H1 (cell line): Measurements from ENCODE around the gene MSTN. TPM values are rescaled to one million over a fixed set of nuclear protein-coding genes. Genes with fewer than 3 reads are reported as not detected.

Experiments
- CTCF ChIA-PET: fragments of 300-600 bp; sonication (Branson Sonifier 250); formaldehyde crosslinking; loops from one replicate; lab custom pipeline; 2021; ENCODE audit not compliant: partially characterized antibody; lab: Charles Lee
- POLR2A ChIA-PET: fragments of 300-600 bp; sonication (Branson Sonifier 250); formaldehyde crosslinking; loops from one replicate; lab custom pipeline; 2021; ENCODE audit warnings: inconsistent platforms; ENCODE audit not compliant: partially characterized antibody; lab: Charles Lee
- DNase-seq, 2 experiments: peaks; one replicate each; pipeline versions ENCODE4 v3.0.0 to v3.0.0-alpha.2; 2010 to 2022; ENCODE audit warnings: low spot score in 2 of 2, low read depth in 1 of 2, mixed read lengths in 1 of 2
- FAIRE-seq: peaks from 2 replicates; lab custom pipeline; 2011; peaks lifted over from hg19 to GRCh38; lab: Jason Lieb, UNC
- H2AFZ ChIP-seq: 2 replicates; pipeline ENCODE4 v1.8.1; 2012; ENCODE audit warnings: low read length, inconsistent platforms
- H2AK5ac ChIP-seq: 2 replicates; pipeline ENCODE4 v1.6.1; 2013; ENCODE audit warnings: low read depth, low read length
- H2BK120ac ChIP-seq: replicated peaks from 2 replicates; pipeline ENCODE3; 2013; ENCODE audit warnings: low read depth, low read length, inconsistent platforms
- H2BK12ac ChIP-seq: 2 replicates; pipeline ENCODE4 v1.6.1; 2013; ENCODE audit warnings: low read depth, low read length
- H2BK15ac ChIP-seq: 2 replicates; pipeline ENCODE4 v1.6.1; 2013; ENCODE audit warnings: low read length
- H2BK20ac ChIP-seq: 2 replicates; pipeline ENCODE4 v1.6.1; 2013; ENCODE audit warnings: low read length
- H2BK5ac ChIP-seq: 2 replicates; pipeline ENCODE4 v1.6.1; 2013; ENCODE audit warnings: low read depth, low read length
- H3K14ac ChIP-seq: 2 replicates; pipeline ENCODE4 v1.6.1; 2013; ENCODE audit warnings: inconsistent platforms; ENCODE audit not compliant: insufficient read length
- H3K18ac ChIP-seq: 2 replicates; pipeline ENCODE4 v1.6.1; 2013; ENCODE audit warnings: low read length; ENCODE audit errors: extremely low read depth
- H3K23ac ChIP-seq: 2 replicates; pipeline ENCODE4 v1.6.1; 2013; ENCODE audit warnings: inconsistent platforms; ENCODE audit not compliant: insufficient read length
- H3K23me2 ChIP-seq: 2 replicates; pipeline ENCODE4 v1.6.1; 2013; ENCODE audit warnings: low read depth, low read length
- H3K27ac ChIP-seq: 2 replicates; pipeline ENCODE4 v1.6.1; 2011; ENCODE audit warnings: low read depth, low read length, inconsistent platforms
- H3K27me3 ChIP-seq, 4 experiments: replicated peaks in 1 of 4; 1 replicate in 1 of 4; 2 replicates in 3 of 4; pipeline versions ENCODE4 v1.6.1 to v1.8.1; 2011 to 2013; ENCODE audit warnings: low read length in 3 of 4, mild to moderate bottlenecking in 3 of 4, inconsistent platforms in 2 of 4, mixed read lengths in 2 of 4, moderate library complexity in 1 of 4; ENCODE audit not compliant: control insufficient read depth in 3 of 4, insufficient read depth in 3 of 4; ENCODE audit errors: extremely low read depth in 1 of 4
- H3K36me3 ChIP-seq, 4 experiments: 2 replicates each; pipeline versions ENCODE4 v1.6.1 to v1.8.1; 2011 to 2013; ENCODE audit warnings: mild to moderate bottlenecking in 4 of 4, low read length in 3 of 4, moderate library complexity in 2 of 4, control low read depth in 1 of 4, inconsistent platforms in 1 of 4; ENCODE audit not compliant: insufficient read depth in 4 of 4, control insufficient read depth in 2 of 4
- H3K4ac ChIP-seq: replicated peaks from 2 replicates; pipeline ENCODE3; 2013; ENCODE audit warnings: low read length, low read depth, mixed read lengths, inconsistent platforms; ENCODE audit not compliant: insufficient read length
- H3K4me1 ChIP-seq, 4 experiments: replicated peaks in 1 of 4; 1 replicate in 1 of 4; 2 replicates in 3 of 4; pipeline versions ENCODE4 v1.6.1 to v1.8.1; 2011 to 2013; ENCODE audit warnings: low read length in 3 of 4, inconsistent platforms in 2 of 4, mixed read lengths in 1 of 4; ENCODE audit not compliant: insufficient read depth in 4 of 4, control insufficient read depth in 3 of 4
- H3K4me2 ChIP-seq, 2 experiments: 2 replicates each; pipeline versions ENCODE4 v1.6.1 to v1.8.1; 2011 to 2013; ENCODE audit warnings: low read depth in 2 of 2, low read length in 2 of 2, control low read depth in 1 of 2, inconsistent platforms in 1 of 2, mild to moderate bottlenecking in 1 of 2; ENCODE audit not compliant: insufficient read depth in 1 of 2
- H3K4me3 ChIP-seq, 4 experiments: fragments of 200-600, 300-600 bp in 1 of 4; sonication (generic), shearing (Covaris generic), sonication (Bioruptor Twin) in 1 of 4; 2 replicates each; pipeline versions ENCODE4 v1.5.1 to v1.8.1; 2011 to 2016; ENCODE audit warnings: low read length in 4 of 4, low read depth in 3 of 4, control low read depth in 2 of 4, inconsistent platforms in 2 of 4, mild to moderate bottlenecking in 2 of 4, mixed read lengths in 1 of 4, moderate library complexity in 1 of 4; ENCODE audit not compliant: insufficient read depth in 2 of 4; ENCODE audit errors: extremely low read depth in 1 of 4
- H3K56ac ChIP-seq: replicated peaks from 2 replicates; pipeline ENCODE3; 2013; ENCODE audit warnings: low read depth, mild to moderate bottlenecking, mixed read lengths, low read length, inconsistent platforms; ENCODE audit not compliant: insufficient read length
- H3K79me1 ChIP-seq: 2 replicates; pipeline ENCODE4 v1.6.1; 2013; ENCODE audit warnings: low read depth, low read length, control low read depth
- H3K79me2 ChIP-seq, 2 experiments: 2 replicates each; pipeline versions ENCODE4 v1.6.1 to v1.8.1; 2012 to 2013; ENCODE audit warnings: low read length in 2 of 2, mild to moderate bottlenecking in 2 of 2, inconsistent platforms in 1 of 2; ENCODE audit not compliant: insufficient read depth in 2 of 2, control insufficient read depth in 1 of 2
- H3K9ac ChIP-seq, 4 experiments: replicated peaks in 1 of 4; 1 replicate in 1 of 4; 2 replicates in 3 of 4; pipeline versions ENCODE4 v1.6.1 to v1.8.1; 2011 to 2013; ENCODE audit warnings: low read depth in 3 of 4, low read length in 3 of 4, control low read depth in 2 of 4, mild to moderate bottlenecking in 2 of 4, moderate library complexity in 2 of 4, inconsistent platforms in 1 of 4; ENCODE audit errors: extremely low read depth in 1 of 4
- H3K9me3 ChIP-seq, 2 experiments: 2 replicates each; pipeline versions ENCODE4 v1.6.1 to v1.8.1; 2012 to 2013; ENCODE audit warnings: mild to moderate bottlenecking in 2 of 2, moderate library complexity in 2 of 2, control low read depth in 1 of 2, inconsistent platforms in 1 of 2, low read depth in 1 of 2, low read length in 1 of 2, mixed read lengths in 1 of 2; ENCODE audit not compliant: insufficient read depth in 2 of 2
- H4K20me1 ChIP-seq, 2 experiments: replicated peaks in 1 of 2; 2 replicates each; pipeline versions ENCODE3 to v1.8.1; 2011 to 2013; ENCODE audit warnings: inconsistent platforms in 2 of 2, low read length in 2 of 2, mild to moderate bottlenecking in 1 of 2; ENCODE audit not compliant: insufficient read depth in 2 of 2, control insufficient read depth in 1 of 2
- H4K5ac ChIP-seq: 2 replicates; pipeline ENCODE4 v1.6.1; 2013; ENCODE audit warnings: low read length, low read depth, mixed read lengths, inconsistent platforms; ENCODE audit not compliant: insufficient read length
- H4K8ac ChIP-seq: 2 replicates; pipeline ENCODE4 v1.8.0; 2013; ENCODE audit warnings: mild to moderate bottlenecking, moderate library complexity, low read length, inconsistent platforms; ENCODE audit not compliant: insufficient read depth; ENCODE audit errors: extremely low read depth
- H4K91ac ChIP-seq: replicated peaks from 2 replicates; pipeline ENCODE3; 2013; ENCODE audit warnings: low read length, mixed read lengths, inconsistent platforms; ENCODE audit not compliant: insufficient read length
- polyA plus RNA-seq, 7 experiments: library from polyadenylated mRNA; depleted of rRNA in 3 of 7; stranded (reverse) in 5 of 7; unstranded in 2 of 7; fragments of >200 nt in 5 of 7; fragments of 200-250 nt in 2 of 7; gene quantifications; 1 replicate in 5 of 7; 2 replicates in 1 of 7; 4 replicates in 1 of 7; pipeline versions ENCODE4 v1.2.1 to v1.2.3, GENCODE V29; 2011 to 2013; ENCODE audit warnings: missing spikeins in 2 of 7, mixed read lengths in 2 of 7
- total RNA-seq: library from RNA; stranded (reverse); fragmentation: NEBNext Ultra II Directional; extraction: Animal tissue kit (Norgen Biotek cat#: 25700); gene quantifications from 2 replicates; pipeline ENCODE4 v1.2.1, GENCODE V29; 2021
- TF ChIP-seq, protein P1 (sequence below): fragments of 300-600 bp; sonication (generic); IDR thresholded peaks from 2 replicates; pipeline ENCODE4 v1.7.1; 2012; ENCODE audit warnings: low read length, moderate library complexity, mild to moderate bottlenecking, inconsistent platforms; ENCODE audit not compliant: insufficient replicate concordance

MSTN gene
- total and polyA plus RNA-seq, 2 of the 8 experiments (the other 6 are each of a cell fraction or from before 2014, with no cell fraction given): not detected

- Histone ChIP-seq H3K27ac (no peak overlapping the region), H2BK12ac (no peak overlapping the region), H3K14ac (no peak overlapping the region), H4K5ac (no peak overlapping the region), H3K18ac (no peak overlapping the region), H3K23ac (no peak overlapping the region), H3K9ac (no peak overlapping the region), H3K23me2 (no peaks in the 10 kb centered on the region), H2BK5ac (no peak overlapping the region), H2BK15ac (no peak overlapping the region), H3K79me2 (no peaks in the 10 kb centered on the region), H2AFZ (no peak overlapping the region), H3K9me3 (no peaks in the 10 kb centered on the region), H3K79me1 (no peaks in the 10 kb centered on the region), H3K4me3 (no peak overlapping the region), H4K8ac (no peak overlapping the region), H3K56ac (no peak overlapping the region), H2BK120ac (no peak overlapping the region), H3K4me1 (no peaks in the 10 kb centered on the region), H2BK20ac (no peak overlapping the region), H3K27me3 (no peaks in the 10 kb centered on the region), H3K4me2 (no peak overlapping the region), H3K4ac (no peak overlapping the region), H4K91ac (no peak overlapping the region), H4K20me1 (no peaks in the 10 kb centered on the region), H3K36me3 (no peaks in the 10 kb centered on the region), H2AK5ac (no peak overlapping the region)
- DNase-seq (no peak), FAIRE-seq (no peak)
- CTCF ChIA-PET: interaction anchor here (0.6 to 5.2 kb wide), 9 partner anchors 8 to 98 kb away, joined by 3 to 26 read pairs (median 4); no protein-coding TSS in a partner anchor
- POLR2A ChIA-PET: no interaction called here
- TF ChIP-seq, protein P1, sequence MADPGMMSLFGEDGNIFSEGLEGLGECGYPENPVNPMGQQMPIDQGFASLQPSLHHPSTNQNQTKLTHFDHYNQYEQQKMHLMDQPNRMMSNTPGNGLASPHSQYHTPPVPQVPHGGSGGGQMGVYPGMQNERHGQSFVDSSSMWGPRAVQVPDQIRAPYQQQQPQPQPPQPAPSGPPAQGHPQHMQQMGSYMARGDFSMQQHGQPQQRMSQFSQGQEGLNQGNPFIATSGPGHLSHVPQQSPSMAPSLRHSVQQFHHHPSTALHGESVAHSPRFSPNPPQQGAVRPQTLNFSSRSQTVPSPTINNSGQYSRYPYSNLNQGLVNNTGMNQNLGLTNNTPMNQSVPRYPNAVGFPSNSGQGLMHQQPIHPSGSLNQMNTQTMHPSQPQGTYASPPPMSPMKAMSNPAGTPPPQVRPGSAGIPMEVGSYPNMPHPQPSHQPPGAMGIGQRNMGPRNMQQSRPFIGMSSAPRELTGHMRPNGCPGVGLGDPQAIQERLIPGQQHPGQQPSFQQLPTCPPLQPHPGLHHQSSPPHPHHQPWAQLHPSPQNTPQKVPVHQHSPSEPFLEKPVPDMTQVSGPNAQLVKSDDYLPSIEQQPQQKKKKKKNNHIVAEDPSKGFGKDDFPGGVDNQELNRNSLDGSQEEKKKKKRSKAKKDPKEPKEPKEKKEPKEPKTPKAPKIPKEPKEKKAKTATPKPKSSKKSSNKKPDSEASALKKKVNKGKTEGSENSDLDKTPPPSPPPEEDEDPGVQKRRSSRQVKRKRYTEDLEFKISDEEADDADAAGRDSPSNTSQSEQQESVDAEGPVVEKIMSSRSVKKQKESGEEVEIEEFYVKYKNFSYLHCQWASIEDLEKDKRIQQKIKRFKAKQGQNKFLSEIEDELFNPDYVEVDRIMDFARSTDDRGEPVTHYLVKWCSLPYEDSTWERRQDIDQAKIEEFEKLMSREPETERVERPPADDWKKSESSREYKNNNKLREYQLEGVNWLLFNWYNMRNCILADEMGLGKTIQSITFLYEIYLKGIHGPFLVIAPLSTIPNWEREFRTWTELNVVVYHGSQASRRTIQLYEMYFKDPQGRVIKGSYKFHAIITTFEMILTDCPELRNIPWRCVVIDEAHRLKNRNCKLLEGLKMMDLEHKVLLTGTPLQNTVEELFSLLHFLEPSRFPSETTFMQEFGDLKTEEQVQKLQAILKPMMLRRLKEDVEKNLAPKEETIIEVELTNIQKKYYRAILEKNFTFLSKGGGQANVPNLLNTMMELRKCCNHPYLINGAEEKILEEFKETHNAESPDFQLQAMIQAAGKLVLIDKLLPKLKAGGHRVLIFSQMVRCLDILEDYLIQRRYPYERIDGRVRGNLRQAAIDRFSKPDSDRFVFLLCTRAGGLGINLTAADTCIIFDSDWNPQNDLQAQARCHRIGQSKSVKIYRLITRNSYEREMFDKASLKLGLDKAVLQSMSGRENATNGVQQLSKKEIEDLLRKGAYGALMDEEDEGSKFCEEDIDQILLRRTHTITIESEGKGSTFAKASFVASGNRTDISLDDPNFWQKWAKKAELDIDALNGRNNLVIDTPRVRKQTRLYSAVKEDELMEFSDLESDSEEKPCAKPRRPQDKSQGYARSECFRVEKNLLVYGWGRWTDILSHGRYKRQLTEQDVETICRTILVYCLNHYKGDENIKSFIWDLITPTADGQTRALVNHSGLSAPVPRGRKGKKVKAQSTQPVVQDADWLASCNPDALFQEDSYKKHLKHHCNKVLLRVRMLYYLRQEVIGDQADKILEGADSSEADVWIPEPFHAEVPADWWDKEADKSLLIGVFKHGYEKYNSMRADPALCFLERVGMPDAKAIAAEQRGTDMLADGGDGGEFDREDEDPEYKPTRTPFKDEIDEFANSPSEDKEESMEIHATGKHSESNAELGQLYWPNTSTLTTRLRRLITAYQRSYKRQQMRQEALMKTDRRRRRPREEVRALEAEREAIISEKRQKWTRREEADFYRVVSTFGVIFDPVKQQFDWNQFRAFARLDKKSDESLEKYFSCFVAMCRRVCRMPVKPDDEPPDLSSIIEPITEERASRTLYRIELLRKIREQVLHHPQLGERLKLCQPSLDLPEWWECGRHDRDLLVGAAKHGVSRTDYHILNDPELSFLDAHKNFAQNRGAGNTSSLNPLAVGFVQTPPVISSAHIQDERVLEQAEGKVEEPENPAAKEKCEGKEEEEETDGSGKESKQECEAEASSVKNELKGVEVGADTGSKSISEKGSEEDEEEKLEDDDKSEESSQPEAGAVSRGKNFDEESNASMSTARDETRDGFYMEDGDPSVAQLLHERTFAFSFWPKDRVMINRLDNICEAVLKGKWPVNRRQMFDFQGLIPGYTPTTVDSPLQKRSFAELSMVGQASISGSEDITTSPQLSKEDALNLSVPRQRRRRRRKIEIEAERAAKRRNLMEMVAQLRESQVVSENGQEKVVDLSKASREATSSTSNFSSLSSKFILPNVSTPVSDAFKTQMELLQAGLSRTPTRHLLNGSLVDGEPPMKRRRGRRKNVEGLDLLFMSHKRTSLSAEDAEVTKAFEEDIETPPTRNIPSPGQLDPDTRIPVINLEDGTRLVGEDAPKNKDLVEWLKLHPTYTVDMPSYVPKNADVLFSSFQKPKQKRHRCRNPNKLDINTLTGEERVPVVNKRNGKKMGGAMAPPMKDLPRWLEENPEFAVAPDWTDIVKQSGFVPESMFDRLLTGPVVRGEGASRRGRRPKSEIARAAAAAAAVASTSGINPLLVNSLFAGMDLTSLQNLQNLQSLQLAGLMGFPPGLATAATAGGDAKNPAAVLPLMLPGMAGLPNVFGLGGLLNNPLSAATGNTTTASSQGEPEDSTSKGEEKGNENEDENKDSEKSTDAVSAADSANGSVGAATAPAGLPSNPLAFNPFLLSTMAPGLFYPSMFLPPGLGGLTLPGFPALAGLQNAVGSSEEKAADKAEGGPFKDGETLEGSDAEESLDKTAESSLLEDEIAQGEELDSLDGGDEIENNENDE: no peak
Measured at GRCh38 chr2:190080527-190081049, 18.1 kb upstream of the MSTN start.
